Thyroid gland (tissue), 4 donors: ENCODE measurements around the gene NFU1.

Experiments used
- POLR2A ChIP-seq, 2 donors: fragments of 450-650 bp; IDR thresholded peaks; one replicate each; pipeline ENCODE4 v1.6.1; 2017; ENCODE audit warnings: antibody characterized with exemption in 2 of 2, mild to moderate bottlenecking in 2 of 2, moderate library complexity in 1 of 2
- TF ChIP-seq, protein P1 (sequence below), 6 experiments: fragments of 200-600 bp in 3 of 6; fragments of 450-650 bp in 3 of 6; sonication (generic) in 3 of 6; IDR thresholded peaks; one replicate each; pipeline ENCODE4 v1.5.1; 2016 to 2019; ENCODE audit warnings: antibody characterized with exemption in 6 of 6, mild to moderate bottlenecking in 2 of 6, inconsistent platforms in 1 of 6, moderate library complexity in 1 of 6

DNA sequence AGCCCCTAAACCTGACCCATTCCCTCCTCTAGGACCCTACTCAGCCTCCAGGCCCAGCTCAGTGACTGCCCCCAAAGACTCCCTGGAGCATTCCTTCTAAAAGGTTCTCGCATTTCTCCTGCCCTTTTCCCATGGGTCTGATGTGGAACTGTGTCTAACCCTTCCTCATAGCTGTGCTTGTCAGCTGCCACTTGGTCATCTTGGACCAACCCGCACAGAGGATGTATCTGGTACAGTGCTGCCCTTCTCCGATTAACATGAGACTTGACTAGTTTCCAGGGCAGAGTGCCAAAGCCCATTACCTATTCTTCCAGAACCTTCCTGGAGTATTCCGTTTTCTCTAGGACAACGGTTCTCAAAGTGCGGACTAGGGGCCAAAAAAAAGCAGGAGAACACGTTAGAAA lies 518 bp upstream of the NFU1 start:
- TF ChIP-seq, protein P1, sequence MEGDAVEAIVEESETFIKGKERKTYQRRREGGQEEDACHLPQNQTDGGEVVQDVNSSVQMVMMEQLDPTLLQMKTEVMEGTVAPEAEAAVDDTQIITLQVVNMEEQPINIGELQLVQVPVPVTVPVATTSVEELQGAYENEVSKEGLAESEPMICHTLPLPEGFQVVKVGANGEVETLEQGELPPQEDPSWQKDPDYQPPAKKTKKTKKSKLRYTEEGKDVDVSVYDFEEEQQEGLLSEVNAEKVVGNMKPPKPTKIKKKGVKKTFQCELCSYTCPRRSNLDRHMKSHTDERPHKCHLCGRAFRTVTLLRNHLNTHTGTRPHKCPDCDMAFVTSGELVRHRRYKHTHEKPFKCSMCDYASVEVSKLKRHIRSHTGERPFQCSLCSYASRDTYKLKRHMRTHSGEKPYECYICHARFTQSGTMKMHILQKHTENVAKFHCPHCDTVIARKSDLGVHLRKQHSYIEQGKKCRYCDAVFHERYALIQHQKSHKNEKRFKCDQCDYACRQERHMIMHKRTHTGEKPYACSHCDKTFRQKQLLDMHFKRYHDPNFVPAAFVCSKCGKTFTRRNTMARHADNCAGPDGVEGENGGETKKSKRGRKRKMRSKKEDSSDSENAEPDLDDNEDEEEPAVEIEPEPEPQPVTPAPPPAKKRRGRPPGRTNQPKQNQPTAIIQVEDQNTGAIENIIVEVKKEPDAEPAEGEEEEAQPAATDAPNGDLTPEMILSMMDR (IDR thresholded peaks at IDR 0.05) = no peak
- TF ChIP-seq POLR2A (IDR thresholded peaks at IDR 0.05) = no peak
